ENCODE results near the gene TAF11.
"Not testable (repeated sequence)": the region's sequence is repeated elsewhere in the genome, so short reads cannot be mapped to it uniquely, and the experiment has no call there.

Gene TAF11

GRCh38 chr6:34904990-34905613, 17.3 kb upstream of the TAF11 start:
- no peak for DNase-seq (ENCODE audit: low read depth in 2 of 2)

- DNase-seq (ENCODE audit: low read depth in 2 of 2): no peak
Measured at GRCh38 chr6:34901930-34902329, 14.1 kb upstream of the TAF11 start.

GRCh38 chr6:34900321-34901031, 12.6 kb upstream of the TAF11 start:
- no peak for DNase-seq (ENCODE audit: low read depth in 2 of 2)

GRCh38 chr6:34899748-34900147, 11.9 kb upstream of the TAF11 start:
- DNase-seq (ENCODE audit: low read depth in 2 of 2): not testable (repeated sequence)

GRCh38 chr6:34897716-34898115, 9.9 kb upstream of the TAF11 start:
- no peak for DNase-seq (ENCODE audit: low read depth in 2 of 2)

- no peak for DNase-seq (ENCODE audit: low read depth in 2 of 2)
Measured at GRCh38 chr6:34897130-34897529, 9.3 kb upstream of the TAF11 start.

GRCh38 chr6:34894693-34895092, 6.9 kb upstream of the TAF11 start:
- no peak for DNase-seq (ENCODE audit: low read depth in 2 of 2)

- DNase-seq (ENCODE audit: low read depth in 2 of 2): no peak
Measured at GRCh38 chr6:34891296-34891695, 3.5 kb upstream of the TAF11 start.

- DNase-seq (ENCODE audit: low read depth in 2 of 2): no peak
Measured at GRCh38 chr6:34890533-34890925, 2.7 kb upstream of the TAF11 start.

- DNase-seq (ENCODE audit: low read depth in 2 of 2): peak; percentile 80 to 81
Measured at GRCh38 chr6:34888874-34889555, 1.2 kb upstream of the TAF11 start, which contains the start of gene ANKS1A. TSS of gene ANKS1A (plus strand) at chr6:34889255. CDS start at chr6:34889403, 148 bp downstream.

- DNase-seq (ENCODE audit: low read depth in 2 of 2): no peak
Measured at GRCh38 chr6:34888514-34888856, 643 bp upstream of the TAF11 start.

- not testable (repeated sequence) for DNase-seq (ENCODE audit: low read depth in 2 of 2)
Measured at GRCh38 chr6:34885837-34886236, 2.0 kb downstream of the TAF11 start.

- no peak for DNase-seq (ENCODE audit: low read depth in 2 of 2)
Measured at GRCh38 chr6:34884996-34885395, 2.8 kb downstream of the TAF11 start.

- not testable (repeated sequence) for DNase-seq (ENCODE audit: low read depth in 2 of 2)
Measured at GRCh38 chr6:34884073-34884472, 3.8 kb downstream of the TAF11 start.

GRCh38 chr6:34877869-34878485, 9.9 kb downstream of the TAF11 start:
- DNase-seq (ENCODE audit: low read depth in 2 of 2): no peak

GRCh38 chr6:34877259-34877658, 10.6 kb downstream of the TAF11 start:
- DNase-seq (ENCODE audit: low read depth in 2 of 2): no peak

- no peak for DNase-seq (ENCODE audit: low read depth in 2 of 2)
Measured at GRCh38 chr6:34876472-34876871, 11.4 kb downstream of the TAF11 start.

- DNase-seq (ENCODE audit: low read depth in 2 of 2): no peak
Measured at GRCh38 chr6:34875292-34876213, 12.3 kb downstream of the TAF11 start.

- no peak for DNase-seq (ENCODE audit: low read depth in 2 of 2)
Measured at GRCh38 chr6:34872332-34872731, 15.5 kb downstream of the TAF11 start.

GRCh38 chr6:34871853-34872252, 16.0 kb downstream of the TAF11 start:
- DNase-seq (ENCODE audit: low read depth in 2 of 2): no peak

GRCh38 chr6:34867484-34867883, 20.4 kb downstream of the TAF11 start:
- no peak for DNase-seq (ENCODE audit: low read depth in 2 of 2)

Data from stimulated activated CD8-positive, alpha-beta memory T cell treated with anti-CD3 and anti-CD28 coated beads, Interleukin-15, amount 100 ng/mL, for 4 hours (primary cell).